Upper lobe of left lung (tissue), 4 donors: ENCODE data around the gene CADPS.

Experiments used
- CTCF ChIP-seq, 6 experiments: fragments of 450-650 bp in 4 of 6; fragments of 200-600 bp in 2 of 6; sonication (generic) in 2 of 6; IDR thresholded peaks; one replicate each; pipeline ENCODE4 v1.5.1; 2016 to 2019; ENCODE audit warnings: antibody characterized with exemption in 6 of 6
- EP300 ChIP-seq, 4 donors: sonication (generic); formaldehyde crosslinking; IDR thresholded peaks; one replicate each; pipeline ENCODE4 v1.5.1; 2017; ENCODE audit warnings: antibody characterized with exemption in 4 of 4, control low read depth in 2 of 4
- POLR2A ChIP-seq, 4 donors: fragments of 450-650 bp; IDR thresholded peaks; one replicate each; pipeline ENCODE4 v1.5.1; 2016 to 2017; ENCODE audit warnings: antibody characterized with exemption in 4 of 4, mild to moderate bottlenecking in 2 of 4
- POLR2AphosphoS5 ChIP-seq, 2 donors: sonication (generic); formaldehyde crosslinking; IDR thresholded peaks; one replicate each; pipeline ENCODE4 v1.5.1; 2017; ENCODE audit warnings: antibody characterized with exemption in 2 of 2

GRCh38 chr3:62679988-62680387 is 195.2 kb downstream of the CADPS start:
- TF ChIP-seq CTCF (IDR thresholded peaks at IDR 0.05) (no peak), POLR2A (IDR thresholded peaks at IDR 0.05) (no peak), POLR2AphosphoS5 (IDR thresholded peaks at IDR 0.05) (no peak), EP300 (IDR thresholded peaks at IDR 0.05) (no peak)
